Gastroesophageal sphincter (tissue), 4 donors: ENCODE results near the gene TAF10. TPM values are rescaled to one million over a fixed set of nuclear protein-coding genes. Genes with fewer than 3 reads are reported as not detected.

Experiments used
- ATAC-seq: fragments of 150-250 bp; one replicate; pipeline ENCODE4 v1.9.1; 2016; ENCODE audit warnings: mild to moderate bottlenecking, moderate library complexity
- H3K27ac ChIP-seq, 4 donors: fragments of 200-600 bp; sonication (generic) in 3 of 4; 1 replicate in 3 of 4; 2 replicates in 1 of 4; pipeline ENCODE4 v1.5.1; 2016 to 2019
- H3K27me3 ChIP-seq: fragments of 200-600 bp; sonication (generic); one replicate; pipeline ENCODE4 v1.5.1; 2019
- H3K36me3 ChIP-seq, 2 donors: fragments of 200-600 bp; sonication (generic); one replicate each; pipeline ENCODE4 v1.5.1; 2019; ENCODE audit warnings: control low read depth in 1 of 2
- H3K4me1 ChIP-seq, 3 donors: fragments of 200-600 bp; sonication (generic); 1 replicate in 2 of 3; 2 replicates in 1 of 3; pipeline ENCODE4 v1.5.1; 2016 to 2019; ENCODE audit warnings: control low read depth in 2 of 3
- H3K4me3 ChIP-seq, 2 donors: fragments of 200-600 bp; sonication (generic); one replicate each; pipeline ENCODE4 v1.5.1; 2019; ENCODE audit warnings: mild to moderate bottlenecking in 1 of 2, moderate library complexity in 1 of 2
- H3K9me3 ChIP-seq, 3 donors: fragments of 200-600 bp; sonication (generic); one replicate each; pipeline ENCODE4 v1.5.1; 2017 to 2019; ENCODE audit warnings: control low read depth in 2 of 3
- CTCF ChIP-seq, 4 experiments: fragments of 200-600 bp in 2 of 4; fragments of 450-650 bp in 2 of 4; sonication (generic) in 1 of 4; IDR thresholded peaks; one replicate each; pipeline ENCODE4 v1.5.1; 2017 to 2019; ENCODE audit warnings: antibody characterized with exemption in 4 of 4, mild to moderate bottlenecking in 2 of 4, moderate library complexity in 2 of 4
- EP300 ChIP-seq: sonication (generic); formaldehyde crosslinking; IDR thresholded peaks from one replicate; pipeline ENCODE4 v1.6.1; 2017; ENCODE audit warnings: antibody characterized with exemption, mild to moderate bottlenecking
- POLR2A ChIP-seq, 2 donors: fragments of 450-650 bp; IDR thresholded peaks; one replicate each; pipeline ENCODE4 v1.6.1; 2017; ENCODE audit warnings: antibody characterized with exemption in 2 of 2, mild to moderate bottlenecking in 2 of 2, moderate library complexity in 1 of 2
- POLR2AphosphoS5 ChIP-seq: sonication (generic); formaldehyde crosslinking; IDR thresholded peaks from one replicate; pipeline ENCODE4 v1.6.1; 2017; ENCODE audit warnings: antibody characterized with exemption
- WGBS, 2 donors: methylation state at CpG; one replicate each; pipeline ENCODE4 v1.1.5; 2018; ENCODE audit warnings: low coverage in 1 of 2; 5-methylcytosine and 5-hydroxymethylcytosine counted together
- total RNA-seq, 4 donors: library from RNA; depleted of rRNA; stranded (reverse); fragments of >200 nt; gene quantifications; one replicate each; pipeline ENCODE4 v1.1.0, GENCODE V29; 2016

TAF10 gene
- total RNA-seq, 4 donors from 2014 or later, result 21.7 to 41.1 (median 35.4) TPM

GRCh38 chr11:6563667-6564066 is 48.3 kb downstream of the TAF10 start:
- H3K27ac ChIP-seq, result no peak overlapping the region
- no peaks in the 10 kb centered on the region for H3K9me3 ChIP-seq
- peaks cover 0 to 7% (median 0%) of the 10 kb centered on the region in 3 donors for H3K4me1 ChIP-seq
- no peak for TF ChIP-seq POLR2AphosphoS5
- TF ChIP-seq EP300, result no peak
- TF ChIP-seq CTCF (IDR thresholded peaks at IDR 0.05), result no peak
- TF ChIP-seq POLR2A (IDR thresholded peaks at IDR 0.05), result no peak
- peaks cover 0 to 59% of the 10 kb centered on the region in 2 donors for H3K36me3 ChIP-seq
- 73% methylated on average over 4 of the region's 10 CpGs; no CpG with 5 or more reads in 1 of the 2 donors for WGBS, 2 donors
- no peak for ATAC-seq
- no peaks in the 10 kb centered on the region for H3K27me3 ChIP-seq
- H3K4me3 ChIP-seq, result no peak overlapping the region

GRCh38 chr11:6563121-6563619 is 48.8 kb downstream of the TAF10 start:
- Histone ChIP-seq H3K36me3 (peaks cover 0 to 64% of the 10 kb centered on the region in 2 donors), H3K4me1 (peaks cover 0 to 2% (median 0%) of the 10 kb centered on the region in 3 donors), H3K9me3 (no peaks in the 10 kb centered on the region), H3K27me3 (no peaks in the 10 kb centered on the region), H3K27ac (no peak overlapping the region), H3K4me3 (no peak overlapping the region)
- TF ChIP-seq POLR2AphosphoS5, result no peak
- no CpG with 5 or more reads among the region's 4 CpGs for WGBS, 2 donors
- no peak for ATAC-seq

- 92 to 93% methylated on average over 3 of the region's 3 CpGs for WGBS, 2 donors
- H3K27me3 ChIP-seq, result no peaks in the 10 kb centered on the region
- no peaks in the 10 kb centered on the region for H3K9me3 ChIP-seq
- H3K4me1 ChIP-seq, result no peaks in the 10 kb centered on the region
- ATAC-seq, result no peak
- no peak overlapping the region for H3K27ac ChIP-seq
- TF ChIP-seq POLR2A (IDR thresholded peaks at IDR 0.05), result no peak
- TF ChIP-seq CTCF (IDR thresholded peaks at IDR 0.05), result no peak
- no peak for TF ChIP-seq EP300
- TF ChIP-seq POLR2AphosphoS5, result no peak
- peaks cover 0 to 62% of the 10 kb centered on the region in 2 donors for H3K36me3 ChIP-seq
- H3K4me3 ChIP-seq, result no peak overlapping the region
Measured at GRCh38 chr11:6561288-6561687, 50.7 kb downstream of the TAF10 start.

Other genes with a start within 250 kb of the TAF10 start
- gene SMPD1, start 221.7 kb downstream of the TAF10 start, total RNA-seq, result 10 to 100 TPM; 26.6 to 37.8 (median 33.5) TPM
- 100 to 1,000 TPM in 1 of 4 donors, 10 to 100 TPM in 3; 55.9 to 149 (median 73.1) TPM for gene APBB1, start 193.1 kb downstream of the TAF10 start, total RNA-seq
- 1 to 10 TPM in 1 of 4 donors, under 1 TPM in 1, not detected in 2; 0.31 to 3.6 TPM for gene HPX, start 171.2 kb downstream of the TAF10 start, total RNA-seq
- 10 to 100 TPM; 19.9 to 31.7 (median 23.7) TPM for gene TRIM3, start 138.3 kb downstream of the TAF10 start, total RNA-seq
- 10 to 100 TPM; 35.7 to 55.1 (median 51.2) TPM for gene ARFIP2, start 130.9 kb downstream of the TAF10 start, total RNA-seq
- gene TIMM10B, start 130.7 kb downstream of the TAF10 start, total RNA-seq, result 10 to 100 TPM; 37.3 to 69.0 (median 47.0) TPM
- 10 to 100 TPM in 2 of 4 donors, 1 to 10 TPM in 2; 2.9 to 20.9 (median 9.8) TPM for gene DNHD1, start 114.9 kb downstream of the TAF10 start, total RNA-seq
- gene RRP8, start 8.6 kb downstream of the TAF10 start, total RNA-seq, result 10 to 100 TPM; 25.7 to 32.4 (median 28.1) TPM
- gene ILK, start 8.4 kb downstream of the TAF10 start, total RNA-seq, result 100 to 1,000 TPM; 395 to 658 (median 466) TPM
- 10 to 100 TPM; 67.6 to 84.4 (median 76.9) TPM for gene TPP1, start 7.2 kb upstream of the TAF10 start, total RNA-seq
- 10 to 100 TPM; 22.2 to 59.8 (median 37.8) TPM for gene DCHS1, start 43.6 kb upstream of the TAF10 start, total RNA-seq
- gene MRPL17, start 71.1 kb upstream of the TAF10 start, total RNA-seq, result 10 to 100 TPM; 12.6 to 35.0 (median 18.6) TPM
- gene OR2AG2, start 159.8 kb upstream of the TAF10 start, total RNA-seq, result not detected
- not detected for gene OR2AG1, start 170.8 kb upstream of the TAF10 start, total RNA-seq
- under 1 TPM in 2 of 4 donors, not detected in 2; 0.08 to 0.13 TPM for gene OR6A2, start 187.5 kb upstream of the TAF10 start, total RNA-seq
- not detected for gene OR10A5, start 233.5 kb upstream of the TAF10 start, total RNA-seq